Right lobe of liver (tissue), 4 donors: ENCODE measurements around the gene CDHR2.

Experiments
- CTCF ChIP-seq, 4 donors: fragments of 200-600 bp in 3 of 4; fragments of 450-650 bp in 1 of 4; IDR thresholded peaks; one replicate each; pipeline versions ENCODE4 v1.5.1 to v1.8.0; 2016 to 2022; ENCODE audit warnings: antibody characterized with exemption in 4 of 4, mild to moderate bottlenecking in 2 of 4
- POLR2A ChIP-seq: fragments of 450-650 bp; IDR thresholded peaks from one replicate; pipeline ENCODE4 v1.6.1; 2017; ENCODE audit warnings: antibody characterized with exemption, mild to moderate bottlenecking
- donor health status: DM: no; HTN: no; CAD: no.
- donor health status: DM: no; HTN: no; CAD: no.
- donor health status: DM: no; HTN: yes; CAD: no.

- TF ChIP-seq CTCF (IDR thresholded peaks at IDR 0.05) (no peak), POLR2A (no peak)
These were observed 12.8 kb upstream of the CDHR2 start for GRCh38 chr5:176536132-176536901.
